SK-N-SH treated with all-trans-retinoic acid at 6 μM for 48 hours (cell line): ENCODE results near the gene DCC.

Experiments
- BACH2 ChIP-seq: fragments of 250-450 bp; sonication (Bioruptor Pico); IDR thresholded peaks from 2 replicates; pipeline ENCODE4 v1.9.0; 2021; ENCODE audit warnings: mild to moderate bottlenecking, borderline replicate concordance
- CREB5 ChIP-seq: fragments of 250-450 bp; sonication (Bioruptor Pico); IDR thresholded peaks from 2 replicates; pipeline ENCODE4 v1.5.1; 2020; ENCODE audit warnings: low read depth, mild to moderate bottlenecking, moderate library complexity
- CSDC2 ChIP-seq: fragments of 250-450 bp; sonication (Bioruptor Pico); IDR thresholded peaks from 2 replicates; pipeline ENCODE4 v1.5.0; 2020; ENCODE audit warnings: mild to moderate bottlenecking, moderate library complexity
- POU6F1 ChIP-seq: fragments of 250-450 bp; sonication (Bioruptor Pico); IDR thresholded peaks from 2 replicates; pipeline ENCODE4 v1.8.0; 2021; ENCODE audit warnings: low read depth, mild to moderate bottlenecking, moderate library complexity, borderline replicate concordance
- RARB ChIP-seq: fragments of 250-450 bp; sonication (Bioruptor Pico); IDR thresholded peaks from 2 replicates; pipeline ENCODE4 v1.8.0; 2021; ENCODE audit warnings: mild to moderate bottlenecking, moderate library complexity
- ZFP30 ChIP-seq: fragments of 450-650 bp; formaldehyde crosslinking; IDR thresholded peaks from 2 replicates; pipeline ENCODE4 v1.5.0; 2022; ENCODE audit warnings: mild to moderate bottlenecking, moderate library complexity
- ZNF565 ChIP-seq: fragments of 450-650 bp; formaldehyde crosslinking; conservative IDR thresholded peaks from 2 replicates; pipeline ENCODE4 v1.5.0; 2020; ENCODE audit warnings: low read depth, mild to moderate bottlenecking, moderate library complexity

- TF ChIP-seq POU6F1 (CRISPR knock-in tag): no peak
- no peak for TF ChIP-seq ZNF565 (CRISPR knock-in tag)
- TF ChIP-seq RARB (CRISPR knock-in tag): no peak
- no peak for TF ChIP-seq BACH2
- no peak for TF ChIP-seq CREB5 (CRISPR knock-in tag)
- no peak for TF ChIP-seq CSDC2
- TF ChIP-seq ZFP30: no peak
Measured at GRCh38 chr18:52462853-52463252, 122.9 kb downstream of the DCC start.
